GM19463 (cell line): ENCODE measurements around the gene CTRB2.

Source experiments
- ATAC-seq: cut with Tn5 transposase; IDR thresholded peaks from one replicate; pipeline ENCODE4 v1.9.1; 2021; ENCODE audit warnings: mild to moderate bottlenecking, moderate library complexity; ENCODE audit not compliant: unreplicated experiment

Gene CTRB2

DNA sequence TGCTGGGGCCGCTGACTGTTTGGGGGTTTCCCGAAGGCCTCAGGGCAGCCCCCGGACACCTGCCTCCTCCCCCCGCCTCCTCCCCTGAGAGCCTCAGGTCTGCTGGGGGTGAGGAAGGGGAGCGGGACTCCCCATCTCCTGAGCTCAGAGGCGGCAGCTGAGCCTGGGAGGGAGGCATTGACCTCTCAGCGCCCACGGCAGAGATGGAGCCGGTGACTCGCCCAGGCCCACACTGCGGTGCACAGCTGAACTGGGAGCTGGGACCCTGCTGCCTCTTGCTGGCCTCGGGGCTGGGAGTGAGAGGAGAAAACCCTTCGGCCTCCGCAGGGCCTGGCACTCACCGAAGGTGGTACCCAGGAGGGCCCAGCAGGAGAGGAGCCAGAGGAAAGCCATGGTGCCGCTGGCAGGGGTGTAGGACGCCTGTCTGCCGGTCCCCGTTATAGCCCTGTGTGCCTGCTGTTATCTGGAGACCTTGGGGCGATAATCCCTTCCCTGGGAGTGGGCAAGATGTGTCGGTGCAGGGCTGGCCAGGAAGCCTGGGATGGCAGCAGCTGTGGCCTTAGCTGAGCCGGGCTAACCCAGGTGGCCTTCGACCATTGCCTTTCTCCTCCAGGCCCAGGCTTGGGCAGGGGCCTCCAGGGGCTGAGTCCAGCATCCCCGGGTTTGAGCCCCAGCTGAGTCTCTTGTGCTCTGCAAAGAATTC lies at the start of gene CTRB2:
Gene CTRB2, minus strand, starts transcription at position 413 of the 703 bp plus-strand sequence. Its CDS starts 20 bp downstream, at position 393.
- ATAC-seq: peak; percentile 60

GRCh38 chr16:75256059-75256571 lies 49.2 kb upstream of the CTRB2 start:
- no peak for ATAC-seq

DNA sequence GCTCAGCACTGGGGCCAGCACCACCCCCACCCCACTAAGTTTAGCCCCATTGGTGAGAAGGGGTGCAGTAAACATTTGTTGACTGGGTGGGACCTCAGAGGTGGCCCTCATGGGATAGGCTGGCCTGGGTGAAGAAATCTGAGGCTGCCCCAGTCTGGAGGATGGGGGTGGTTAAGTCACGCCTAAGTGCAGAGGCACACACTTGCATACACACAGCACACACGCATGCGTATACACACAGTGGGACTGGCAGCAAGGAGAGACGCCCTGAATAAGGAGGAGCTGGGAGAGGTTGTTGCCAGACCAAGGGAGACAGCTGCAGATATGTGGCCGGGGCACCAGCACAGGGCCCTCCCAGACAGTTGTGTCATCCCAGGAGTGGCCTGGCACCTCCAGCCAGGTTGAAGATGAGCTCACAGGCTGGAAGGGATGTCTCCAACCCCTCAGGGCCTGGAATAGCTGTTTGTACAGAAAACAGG lies 47.4 kb upstream of the CTRB2 start:
- ATAC-seq: no peak

GRCh38 chr16:75252946-75253911 lies 46.3 kb upstream of the CTRB2 start:
- ATAC-seq: no peak

- no peak for ATAC-seq
Measured at GRCh38 chr16:75252049-75252864, 45.3 kb upstream of the CTRB2 start.

- ATAC-seq: peak; percentile 86
Measured at GRCh38 chr16:75251280-75252048, 44.5 kb upstream of the CTRB2 start, which contains the start of gene BCAR1. Gene BCAR1 (minus strand): TSS chr16:75251624. CDS start chr16:75251482, 142 bp downstream.

GRCh38 chr16:75250809-75251279 lies 43.9 kb upstream of the CTRB2 start:
- peak; percentile 37 for ATAC-seq

- no peak for ATAC-seq
Measured at GRCh38 chr16:75250089-75250808, 43.3 kb upstream of the CTRB2 start.

DNA sequence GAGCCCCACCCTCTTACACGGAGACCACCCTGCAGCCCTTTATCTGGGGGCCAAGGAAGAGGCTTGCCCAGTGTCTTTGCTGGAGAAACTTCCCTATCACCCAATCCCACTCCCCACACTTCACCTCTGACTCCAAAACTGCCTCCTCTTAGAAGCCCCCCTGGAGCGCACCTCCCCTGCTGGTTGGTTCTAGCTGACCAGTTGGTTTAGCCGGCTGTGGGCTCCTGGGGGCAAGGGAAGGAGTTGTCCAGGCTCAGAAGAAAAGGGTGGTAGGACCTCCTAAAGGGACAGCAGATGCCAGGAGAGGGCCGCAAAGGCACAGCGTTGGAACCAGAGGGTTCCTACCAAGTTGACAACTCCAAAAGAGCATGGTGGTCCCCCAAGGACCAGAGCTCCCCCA lies 42.5 kb upstream of the CTRB2 start:
- no peak for ATAC-seq

GRCh38 chr16:75248536-75249380 lies 41.8 kb upstream of the CTRB2 start:
- no peak for ATAC-seq

- ATAC-seq: no peak
Measured at GRCh38 chr16:75248142-75248535, 41.2 kb upstream of the CTRB2 start.

DNA sequence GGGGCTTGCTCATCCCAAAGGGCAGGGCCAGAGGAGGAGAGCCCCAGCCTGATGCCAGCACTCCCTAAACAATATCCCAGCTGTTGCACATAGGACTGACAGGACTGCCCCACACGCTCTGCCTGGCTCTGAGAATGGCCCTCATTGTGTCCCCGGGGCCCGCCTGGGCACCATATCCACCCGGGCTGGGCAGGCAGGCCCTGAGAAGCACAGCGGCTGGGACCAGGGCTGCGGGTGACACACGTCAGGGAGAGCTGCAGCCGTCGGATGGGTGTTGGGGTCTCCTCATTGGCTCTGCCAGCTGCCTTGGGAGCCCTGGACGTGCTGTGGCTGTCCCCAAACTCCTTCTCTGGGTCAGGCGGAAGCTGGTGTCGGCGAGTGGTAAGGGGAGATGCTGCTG lies 40.3 kb upstream of the CTRB2 start:
- no peak for ATAC-seq

DNA sequence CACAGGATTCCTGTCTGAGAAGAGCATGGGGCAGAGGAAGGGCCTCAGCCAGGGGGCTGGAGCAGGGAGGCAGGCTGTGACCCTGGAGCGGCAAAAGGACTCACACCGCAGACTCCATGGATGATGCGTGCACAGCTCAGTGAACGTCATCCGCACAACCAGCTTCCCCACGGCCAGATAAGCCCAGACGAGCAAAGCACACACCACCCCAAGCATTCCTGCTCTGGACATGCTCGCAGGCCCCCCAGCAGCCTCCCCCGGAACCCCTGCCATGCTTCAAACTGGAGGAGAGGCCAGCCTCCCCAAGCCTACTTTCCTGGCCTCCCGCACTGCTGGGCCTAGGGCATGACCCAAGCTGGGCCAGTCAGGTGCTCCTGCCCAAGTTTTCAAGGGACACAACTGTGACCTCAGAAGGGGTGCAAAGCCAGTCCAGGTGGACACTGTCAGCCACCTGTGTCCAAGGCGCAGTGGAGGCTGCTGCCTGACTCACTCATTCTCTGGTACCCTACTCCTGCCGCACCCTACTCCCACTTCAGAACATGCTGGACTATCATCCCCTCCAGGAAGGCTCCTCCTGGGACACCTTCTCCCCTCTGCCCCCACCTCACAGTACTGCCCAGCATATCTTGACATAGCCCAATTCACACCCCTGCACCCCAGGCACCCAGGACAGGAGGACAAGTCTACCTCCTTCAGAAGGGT lies 39.7 kb upstream of the CTRB2 start:
- no peak for ATAC-seq

DNA sequence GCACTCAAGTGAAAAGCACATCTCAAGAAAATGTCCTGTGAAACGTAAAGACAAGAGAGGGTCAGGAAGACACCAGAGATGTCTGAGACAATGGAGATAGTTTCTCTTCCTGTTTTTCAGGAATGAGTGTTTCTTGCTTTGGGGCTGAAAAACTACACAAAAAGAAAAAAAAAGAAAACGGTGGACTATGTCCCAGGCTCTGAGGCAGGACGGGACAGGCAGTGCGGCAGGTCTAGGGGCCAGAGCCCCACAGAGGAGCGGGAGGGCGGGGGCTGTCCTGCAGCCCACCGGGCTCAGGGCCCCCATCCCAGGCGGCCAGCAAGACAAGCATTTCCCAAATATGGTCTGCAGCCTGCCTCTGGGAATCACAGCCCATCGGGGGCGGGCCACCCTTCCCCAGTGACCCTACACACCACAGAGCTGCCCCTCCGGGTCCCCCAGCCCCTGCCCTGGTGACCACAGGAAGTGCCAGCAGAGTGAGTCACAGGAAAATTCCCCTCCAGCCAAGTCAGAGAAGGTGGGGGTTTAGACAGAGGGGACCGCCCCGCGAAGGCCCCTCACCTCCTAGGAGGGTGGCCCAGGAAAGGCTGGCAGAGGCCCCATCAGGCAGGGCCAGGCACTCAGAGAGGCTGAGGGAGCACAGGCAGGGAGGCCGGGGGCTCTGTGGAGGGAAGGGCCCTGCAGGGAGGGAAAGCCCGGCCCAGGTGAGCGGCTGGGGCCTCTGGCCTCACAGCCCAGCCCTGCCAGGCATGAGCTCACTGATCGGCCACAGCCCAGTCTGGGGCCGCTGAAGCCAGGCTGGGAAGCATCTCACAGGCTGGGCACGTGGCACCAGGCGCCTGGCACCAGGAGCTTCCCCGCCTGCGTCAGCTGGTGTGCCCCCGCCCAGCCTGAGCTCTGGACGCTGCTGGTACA lies 38.1 kb upstream of the CTRB2 start:
- peak; percentile 69 for ATAC-seq

- peak; percentile 5 for ATAC-seq
Measured at GRCh38 chr16:75244225-75244809, 37.4 kb upstream of the CTRB2 start.

DNA sequence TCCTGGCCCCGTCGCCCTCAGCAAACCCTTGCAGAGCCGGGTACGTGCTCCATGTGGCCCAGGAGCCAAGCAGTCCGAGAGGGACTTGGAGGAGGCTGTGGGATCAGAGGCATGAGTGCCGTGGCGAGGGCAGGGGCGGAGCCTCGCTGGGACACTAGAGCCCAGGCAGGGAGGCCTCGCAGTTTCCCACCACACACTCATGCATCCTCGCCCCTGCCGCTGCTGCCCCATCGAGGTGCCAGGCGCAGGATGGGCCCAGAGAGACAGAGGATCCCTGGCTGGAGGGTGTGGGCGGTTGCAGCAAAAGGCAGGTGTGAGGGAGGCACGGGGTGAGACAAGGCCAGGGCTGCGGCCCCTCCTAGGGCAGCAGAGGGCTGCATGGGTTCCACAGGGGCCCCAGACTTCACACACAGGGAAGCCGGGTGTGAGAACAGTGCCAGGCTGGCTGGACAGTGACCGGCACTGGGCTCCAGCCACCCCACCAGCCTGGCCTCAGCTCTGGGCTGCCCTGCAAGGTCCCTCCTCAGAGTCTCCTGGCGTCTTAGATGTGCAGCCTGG lies 36.8 kb upstream of the CTRB2 start:
- no peak for ATAC-seq
